GM18520 (cell line): ENCODE data around the gene ZNF385D.

Experiments
- ATAC-seq: cut with Tn5 transposase; IDR thresholded peaks from one replicate; pipeline ENCODE4 v1.9.1; 2021; ENCODE audit not compliant: unreplicated experiment

The ZNF385D gene

GRCh38 chr3:21750080-21750696, 822 bp downstream of the ZNF385D start:
- ATAC-seq, result no peak

GRCh38 chr3:21747966-21748555, 2.9 kb downstream of the ZNF385D start:
- no peak for ATAC-seq

GRCh38 chr3:21747376-21747775, 3.6 kb downstream of the ZNF385D start:
- ATAC-seq, result no peak

- no peak for ATAC-seq
Measured at GRCh38 chr3:21745966-21746365, 5.0 kb downstream of the ZNF385D start.

- no peak for ATAC-seq
Measured at GRCh38 chr3:21744793-21745192, 6.2 kb downstream of the ZNF385D start.

- no peak for ATAC-seq
Measured at GRCh38 chr3:21738935-21739702, 11.9 kb downstream of the ZNF385D start.

GRCh38 chr3:21738283-21738682, 12.7 kb downstream of the ZNF385D start:
- no peak for ATAC-seq

GRCh38 chr3:21734746-21735145, 16.3 kb downstream of the ZNF385D start:
- ATAC-seq, result no peak

GRCh38 chr3:21729888-21730459, 21.0 kb downstream of the ZNF385D start:
- no peak for ATAC-seq

- ATAC-seq, result no peak
Measured at GRCh38 chr3:21729331-21729730, 21.7 kb downstream of the ZNF385D start.

- no peak for ATAC-seq
Measured at GRCh38 chr3:21722768-21723167, 28.2 kb downstream of the ZNF385D start.

GRCh38 chr3:21722301-21722700, 28.7 kb downstream of the ZNF385D start:
- ATAC-seq, result no peak

GRCh38 chr3:21718943-21719591, 31.9 kb downstream of the ZNF385D start:
- ATAC-seq, result no peak

GRCh38 chr3:21718161-21718765, 32.7 kb downstream of the ZNF385D start:
- no peak for ATAC-seq

GRCh38 chr3:21715662-21716061, 35.3 kb downstream of the ZNF385D start:
- no peak for ATAC-seq

- ATAC-seq, result no peak
Measured at GRCh38 chr3:21705769-21706168, 45.2 kb downstream of the ZNF385D start.

- no peak for ATAC-seq
Measured at GRCh38 chr3:21704796-21705195, 46.2 kb downstream of the ZNF385D start.

GRCh38 chr3:21703291-21703690, 47.7 kb downstream of the ZNF385D start:
- ATAC-seq, result no peak

GRCh38 chr3:21697707-21698106, 53.3 kb downstream of the ZNF385D start:
- ATAC-seq, result no peak

GRCh38 chr3:21694506-21694905, 56.5 kb downstream of the ZNF385D start:
- no peak for ATAC-seq

- ATAC-seq, result no peak
Measured at GRCh38 chr3:21691036-21691435, 60.0 kb downstream of the ZNF385D start.
